DMS114 treated with DMSO at 0.1 percent for 48 hours (cell line): ENCODE measurements around the gene IL1R2.
"Not testable (repeated sequence)": the region's sequence is repeated elsewhere in the genome, so short reads cannot be mapped to it uniquely, and the experiment has no call there.

Experiments
- DNase-seq: peaks from one replicate; lab custom pipeline; 2025; ENCODE audit not compliant: unreplicated experiment; lab: John Stamatoyannopoulos, UW

The IL1R2 gene

DNA sequence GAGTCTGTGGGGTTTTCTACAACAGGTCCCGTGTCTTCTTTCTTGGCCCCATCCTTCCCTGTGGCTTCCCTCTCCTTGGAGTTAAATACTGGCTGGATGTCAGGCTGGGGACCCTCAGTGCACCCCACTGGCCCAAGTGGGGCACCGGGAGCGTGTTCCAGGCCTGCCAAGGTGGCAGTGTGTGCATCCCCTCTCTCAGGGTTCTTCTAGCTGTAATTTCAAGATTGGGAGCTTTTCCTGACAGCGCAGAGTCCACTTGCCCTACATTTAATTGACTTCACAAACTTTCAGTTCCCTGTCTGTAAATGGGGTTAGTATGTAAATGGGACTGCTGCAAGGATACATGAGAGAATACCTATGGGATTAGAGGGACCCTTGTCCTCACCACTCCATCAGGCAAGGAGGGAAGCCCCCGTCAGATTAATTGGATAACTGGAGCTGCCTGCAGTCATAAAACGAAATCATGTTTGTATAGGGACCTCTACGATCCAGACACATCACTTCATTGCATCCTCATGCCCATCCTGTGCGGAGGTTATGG, 66.6 kb downstream of the IL1R2 start:
- DNase-seq: no peak

GRCh38 chr2:102059151-102059550, 67.4 kb downstream of the IL1R2 start:
- no peak for DNase-seq

DNA sequence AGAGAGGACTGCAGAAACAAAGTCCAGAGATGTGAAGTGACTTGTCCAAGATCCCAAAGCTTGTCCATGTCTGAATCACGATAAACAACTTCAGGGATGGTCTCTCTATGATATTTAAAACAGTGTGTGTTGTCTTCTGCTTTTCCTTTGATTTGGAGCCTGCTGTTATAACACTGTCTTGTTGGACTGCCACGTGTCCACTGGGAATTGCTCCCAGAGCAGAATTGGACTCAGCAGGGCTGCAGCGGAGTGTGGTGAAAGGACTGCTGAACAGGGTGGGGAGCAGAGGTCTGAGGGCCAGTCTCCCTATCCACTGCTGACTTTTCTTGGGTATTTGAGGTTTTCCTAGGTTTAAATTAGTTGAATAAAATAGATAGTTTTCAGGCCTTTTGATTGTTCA, 68.3 kb downstream of the IL1R2 start:
- DNase-seq: no peak

DNA sequence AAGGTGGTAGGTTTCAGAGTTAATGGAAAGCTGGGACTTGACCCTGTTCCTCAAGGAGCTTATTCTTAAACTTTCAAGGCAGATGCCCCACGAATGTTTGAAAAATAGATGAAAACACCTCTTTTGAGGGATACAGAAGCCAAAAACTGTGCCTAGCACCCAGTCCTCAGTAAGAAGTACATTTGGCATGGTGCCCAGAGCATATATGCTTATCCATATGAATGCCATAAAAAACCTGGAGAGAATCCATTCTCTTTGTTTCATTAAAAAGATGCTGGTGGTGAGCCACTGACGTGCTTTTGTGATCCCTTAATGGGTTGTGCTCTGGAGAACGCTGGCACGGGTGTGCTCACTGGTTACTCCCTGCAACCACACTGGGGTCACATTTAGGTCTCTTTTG, 69.0 kb downstream of the IL1R2 start:
- no peak for DNase-seq

DNA sequence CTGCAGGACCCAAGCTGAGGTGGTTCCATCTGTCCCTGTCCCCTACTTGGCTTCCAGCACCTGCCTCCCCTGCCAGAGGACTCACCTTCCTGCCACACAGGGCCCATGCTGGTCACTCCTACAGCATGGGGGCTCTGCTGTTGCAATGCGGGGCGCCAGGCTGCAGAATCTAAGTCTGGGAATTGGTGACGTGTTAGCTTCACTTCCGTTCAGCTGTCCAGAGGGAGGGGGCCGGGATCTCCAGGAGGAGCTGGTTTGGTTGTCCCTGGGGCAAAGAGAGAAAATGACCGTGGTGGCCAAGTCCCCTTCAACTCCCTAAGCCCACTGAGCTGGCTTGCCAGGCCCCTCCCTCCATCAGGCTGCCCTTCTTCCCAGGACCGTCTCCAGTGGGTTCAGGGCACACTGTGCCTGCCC, 69.5 kb downstream of the IL1R2 start:
- no peak for DNase-seq

DNA sequence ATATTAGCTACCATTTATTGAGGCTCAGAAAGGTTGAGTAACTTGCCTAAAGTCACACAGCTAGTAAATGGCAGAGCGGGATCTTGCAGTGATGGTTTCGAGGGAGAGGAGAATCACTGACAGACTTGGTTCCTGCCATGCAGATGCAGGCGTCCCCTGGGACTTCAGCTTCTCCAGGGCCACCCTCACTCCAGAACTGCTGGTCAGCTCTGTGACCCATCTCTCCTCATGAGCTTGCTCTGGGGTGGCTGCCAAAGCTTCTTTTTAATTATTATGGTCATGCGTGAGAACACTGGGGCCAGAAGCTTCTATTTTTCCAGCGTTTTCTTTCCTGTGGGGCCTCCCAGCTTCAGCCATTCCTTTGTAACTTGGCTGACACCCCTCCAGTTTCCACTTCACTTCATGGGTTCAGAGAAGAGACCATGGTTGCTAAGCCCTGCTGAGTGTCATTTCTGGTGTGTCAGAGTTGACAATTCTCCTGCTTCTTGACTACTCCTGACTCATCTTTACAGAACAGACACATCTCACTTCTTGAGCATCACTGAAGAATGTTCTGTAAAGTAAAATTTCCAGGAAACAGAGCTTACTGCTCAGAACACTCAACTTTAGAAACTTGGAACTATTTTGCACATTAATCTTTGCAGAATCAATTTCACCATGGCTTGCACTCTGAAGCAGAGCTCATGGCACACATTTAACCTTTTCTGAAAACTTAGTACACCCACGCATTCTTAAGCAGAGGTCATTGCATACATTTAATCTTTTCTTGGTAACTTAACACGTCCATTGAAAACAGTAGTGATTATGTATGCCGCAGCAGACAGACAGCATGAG, 70.4 kb downstream of the IL1R2 start:
- no peak for DNase-seq

DNA sequence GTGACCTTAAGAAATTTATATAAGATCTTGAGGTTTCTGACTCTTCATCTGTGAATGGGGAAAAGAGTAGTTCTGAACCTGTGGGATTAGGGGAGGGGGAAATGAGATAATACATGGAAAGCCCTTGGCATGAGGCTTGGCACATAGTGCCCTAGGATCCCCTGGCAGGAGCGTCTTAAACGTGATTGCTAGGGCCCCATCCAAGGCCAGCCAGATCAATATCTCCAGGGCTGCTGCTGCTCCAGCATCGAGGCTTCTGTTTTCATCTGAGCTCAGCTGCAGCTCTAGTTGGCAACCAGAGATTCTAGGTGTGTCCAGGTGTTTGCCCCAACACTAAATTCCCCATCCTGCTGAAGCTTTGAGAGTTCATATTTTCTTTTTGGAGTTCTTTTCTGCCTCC, 71.0 kb downstream of the IL1R2 start:
- DNase-seq: no peak

DNA sequence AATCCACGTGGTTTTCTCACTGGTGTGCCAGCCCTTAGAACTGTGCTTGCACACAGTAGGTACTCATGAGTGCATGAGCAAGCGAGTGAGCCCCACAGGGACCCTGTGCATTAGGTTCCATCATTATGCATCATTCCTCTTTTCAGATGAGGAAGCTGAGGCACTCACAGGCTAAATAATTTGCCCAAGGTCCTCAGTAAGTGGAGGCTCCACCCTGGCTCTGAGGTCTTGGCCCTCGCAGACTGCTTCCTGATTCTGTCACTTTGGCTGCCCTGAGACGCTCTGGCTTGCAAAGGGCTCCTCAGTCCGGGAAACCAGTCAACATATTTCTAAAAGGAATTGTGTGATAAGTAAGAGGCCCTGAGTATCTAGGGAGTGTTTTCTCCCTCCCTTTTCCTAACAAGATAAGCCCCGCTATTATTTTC, 71.7 kb downstream of the IL1R2 start:
- no peak for DNase-seq

DNA sequence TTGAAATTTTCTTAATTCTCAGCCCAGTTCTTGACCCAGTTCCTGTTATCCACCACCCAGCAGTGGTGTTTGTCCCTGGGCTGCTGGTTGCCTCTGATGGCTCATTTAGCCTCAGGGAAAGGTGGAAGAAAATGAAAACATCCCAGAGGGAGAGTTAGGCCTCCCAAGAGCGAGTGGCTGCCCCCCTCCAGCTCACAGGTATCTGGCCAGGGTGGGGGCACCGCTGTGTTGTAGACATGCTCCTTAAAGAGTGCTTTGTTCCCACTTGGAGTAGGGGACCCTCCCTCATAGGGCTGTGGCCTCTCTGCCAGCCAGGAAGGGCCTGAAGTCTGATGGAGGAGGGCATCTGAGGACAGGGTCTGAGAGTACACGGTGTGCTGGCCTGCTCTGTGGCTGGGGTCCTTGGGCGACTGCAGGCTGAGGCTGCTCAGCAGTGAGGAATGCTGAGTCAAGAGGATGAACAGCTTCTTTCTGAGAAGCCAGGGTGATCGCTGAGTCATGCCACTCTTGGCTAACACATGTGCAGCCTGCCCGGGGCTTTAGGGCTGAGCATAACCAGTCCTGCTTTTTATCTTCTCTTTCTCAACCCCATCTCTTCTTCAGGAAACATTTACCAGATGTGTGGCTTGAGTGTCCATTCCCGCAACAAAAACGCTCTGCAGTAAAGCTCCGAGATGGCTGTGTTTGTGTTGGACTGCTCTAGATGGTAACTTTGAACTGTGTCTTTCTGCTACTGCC, 72.3 kb downstream of the IL1R2 start:
- DNase-seq: no peak

- no peak for DNase-seq
Observed at GRCh38 chr2:102064679-102065674, 73.2 kb downstream of the IL1R2 start.

GRCh38 chr2:102065675-102066252, 74.0 kb downstream of the IL1R2 start:
- DNase-seq: no peak

GRCh38 chr2:102066554-102066953, 74.8 kb downstream of the IL1R2 start:
- DNase-seq: no peak

GRCh38 chr2:102068126-102068525, 76.4 kb downstream of the IL1R2 start:
- DNase-seq: not testable (repeated sequence)

DNA sequence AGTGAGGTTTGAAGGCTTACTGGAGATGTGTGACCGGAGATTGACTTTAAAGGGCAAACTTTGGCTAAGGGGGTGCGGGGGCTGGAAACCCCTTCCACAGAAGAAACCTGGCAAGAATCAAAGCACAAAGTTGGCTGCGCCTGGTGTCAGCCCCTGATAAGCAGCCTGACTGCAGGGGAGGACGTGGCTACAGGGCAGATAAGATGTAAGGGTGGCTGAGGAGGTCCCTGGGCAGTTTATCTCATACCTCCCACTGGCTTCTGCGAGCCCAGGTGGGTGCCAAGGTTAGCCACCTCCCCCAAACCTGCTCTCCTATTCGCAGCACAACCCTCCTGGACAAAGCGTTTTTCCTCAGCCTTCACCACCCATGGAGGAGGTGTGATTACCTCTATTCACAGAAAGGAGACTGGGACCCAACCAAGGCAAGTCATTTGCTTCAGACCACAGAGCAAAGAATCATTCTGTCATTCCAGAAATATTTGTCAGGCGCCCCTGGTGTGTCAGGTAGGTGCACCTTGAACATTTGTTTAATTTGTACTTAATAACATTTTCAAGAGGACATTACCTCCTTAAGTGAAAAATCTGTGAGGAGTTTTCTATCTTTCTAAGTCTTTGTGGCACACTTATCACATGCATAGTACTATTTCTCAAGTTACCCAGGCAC, 77.7 kb downstream of the IL1R2 start:
- DNase-seq: no peak

- no peak for DNase-seq
Observed at GRCh38 chr2:102070058-102070642, 78.4 kb downstream of the IL1R2 start.

DNA sequence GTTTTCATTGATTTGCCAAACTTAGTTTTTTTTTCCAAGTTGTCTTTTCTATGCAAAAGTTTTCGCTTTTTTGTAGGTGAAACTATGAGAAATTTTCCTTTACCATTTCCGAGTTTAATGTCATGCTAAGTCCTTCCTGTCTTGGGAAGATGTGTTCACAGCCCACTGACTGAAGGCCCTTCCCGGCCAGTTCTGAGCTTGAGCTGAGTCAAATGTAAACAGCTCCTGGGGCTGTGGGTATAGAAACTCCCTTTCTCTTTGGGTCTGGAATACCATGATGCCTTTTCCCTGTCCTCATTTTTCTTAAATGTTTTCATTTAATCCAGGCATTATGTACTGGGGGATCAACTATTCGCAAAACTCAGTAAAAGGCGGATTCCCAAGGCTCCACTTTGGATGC, 81.0 kb downstream of the IL1R2 start:
- DNase-seq: no peak

DNA sequence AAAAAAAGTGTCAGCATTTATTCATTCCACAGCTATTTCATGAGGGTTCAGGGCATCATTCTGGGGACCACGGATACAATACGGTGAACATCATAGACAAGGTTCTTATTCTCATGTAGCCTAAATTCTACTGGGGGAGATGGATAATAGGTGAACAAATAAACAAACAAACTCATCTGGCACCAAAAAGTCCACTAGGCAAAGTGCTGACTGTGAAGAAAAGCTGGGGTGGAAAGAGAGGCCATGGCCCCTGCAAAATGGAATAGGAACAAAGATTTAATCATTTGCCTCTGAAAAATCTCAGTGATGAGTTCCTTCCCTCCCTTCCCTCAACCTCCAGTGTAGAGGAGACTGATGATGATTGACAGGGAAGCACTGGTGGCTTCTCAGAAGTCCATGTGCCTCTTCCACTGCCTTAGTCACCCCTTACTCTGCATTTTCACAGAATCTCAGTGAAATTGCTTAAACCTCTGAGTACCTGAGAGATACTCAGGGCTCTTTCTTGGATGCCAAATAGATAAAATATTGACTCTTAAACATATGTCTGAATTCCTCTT, 81.5 kb downstream of the IL1R2 start:
- no peak for DNase-seq

DNA sequence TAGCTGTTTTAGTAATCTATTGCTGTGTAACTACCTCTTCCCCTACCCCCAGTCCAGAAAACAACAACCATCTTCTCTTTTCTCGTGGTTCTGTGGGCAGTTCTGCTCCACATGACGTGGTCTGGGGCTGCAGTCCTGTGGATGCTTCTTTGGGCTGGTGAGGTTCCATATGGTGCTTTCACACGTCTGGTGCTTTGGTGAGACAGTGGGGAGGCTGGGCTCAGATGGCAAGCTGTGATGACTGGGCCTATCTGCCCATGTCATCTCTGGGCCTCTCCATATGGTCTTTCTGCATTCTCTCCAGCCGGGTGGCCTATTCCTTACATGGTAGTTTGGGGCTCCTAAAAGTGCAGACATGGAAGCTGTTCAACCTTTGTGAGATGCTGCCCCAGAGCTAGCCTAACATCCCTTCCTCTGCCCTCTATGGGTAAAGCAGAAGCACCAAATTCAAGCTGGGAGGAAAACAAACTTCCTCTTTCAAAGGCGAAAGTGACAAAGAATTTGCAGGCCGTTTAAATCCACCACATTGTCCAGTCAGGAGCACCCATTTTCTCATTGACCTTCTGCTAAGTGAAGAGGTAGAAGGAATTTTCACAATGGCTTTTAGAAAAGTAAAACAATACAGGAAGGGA, 82.5 kb downstream of the IL1R2 start:
- DNase-seq: no peak

- DNase-seq: no peak
Observed at GRCh38 chr2:102075479-102075878, 83.7 kb downstream of the IL1R2 start.
